Esophagus (tissue), 2 donors: ENCODE measurements around the gene CACNA2D3. TPM values are rescaled to one million over a fixed set of nuclear protein-coding genes. Genes with fewer than 3 reads are reported as not detected.

Experiments
- H3K27ac ChIP-seq, 2 donors: one replicate each; pipeline ENCODE4 v1.5.1; 2013; ENCODE audit warnings: low read depth in 2 of 2, mild to moderate bottlenecking in 2 of 2, inconsistent platforms in 1 of 2, low read length in 1 of 2, moderate library complexity in 1 of 2
- H3K27me3 ChIP-seq, 2 donors: one replicate each; pipeline ENCODE4 v1.6.1; 2013; ENCODE audit warnings: low read length in 2 of 2, control low read depth in 1 of 2, mild to moderate bottlenecking in 1 of 2; ENCODE audit not compliant: insufficient read depth in 2 of 2, control insufficient read depth in 1 of 2
- H3K36me3 ChIP-seq, 2 donors: one replicate each; pipeline ENCODE4 v1.6.1; 2013; ENCODE audit warnings: low read length in 1 of 2; ENCODE audit not compliant: control insufficient read depth in 2 of 2, insufficient read depth in 2 of 2
- H3K4me1 ChIP-seq, 2 donors: one replicate each; pipeline ENCODE4 v1.6.1; 2013; ENCODE audit warnings: low read length in 1 of 2; ENCODE audit not compliant: control insufficient read depth in 2 of 2, insufficient read depth in 2 of 2
- H3K4me3 ChIP-seq, 2 donors: one replicate each; pipeline ENCODE4 v1.5.1; 2013; ENCODE audit warnings: low read length in 2 of 2, mild to moderate bottlenecking in 2 of 2, low read depth in 1 of 2, moderate library complexity in 1 of 2
- H3K9me3 ChIP-seq, 2 donors: one replicate each; pipeline ENCODE4 v1.6.1; 2013; ENCODE audit warnings: mild to moderate bottlenecking in 2 of 2, low read depth in 1 of 2, low read length in 1 of 2, moderate library complexity in 1 of 2; ENCODE audit not compliant: control insufficient read depth in 2 of 2, insufficient read depth in 1 of 2
- WGBS, 2 donors: extraction: QIAGEN DNeasy Blood & Tissue Kit; methylation state at CpG; one replicate each; pipeline ENCODE4 v1.1.7; 2013; 5-methylcytosine and 5-hydroxymethylcytosine counted together
- polyA plus RNA-seq, 2 donors: library from polyadenylated mRNA; stranded (reverse); fragments of 200-250 nt; gene quantifications; one replicate each; pipeline ENCODE4 v1.2.3, GENCODE V29; 2013
- donor health status: healthy with polysubstance abuse.
- donor health status: Bipolar disorder and iron deficiency.

Gene CACNA2D3
- polyA plus RNA-seq, 2 donors = 1.7 to 1.8 TPM

DNA sequence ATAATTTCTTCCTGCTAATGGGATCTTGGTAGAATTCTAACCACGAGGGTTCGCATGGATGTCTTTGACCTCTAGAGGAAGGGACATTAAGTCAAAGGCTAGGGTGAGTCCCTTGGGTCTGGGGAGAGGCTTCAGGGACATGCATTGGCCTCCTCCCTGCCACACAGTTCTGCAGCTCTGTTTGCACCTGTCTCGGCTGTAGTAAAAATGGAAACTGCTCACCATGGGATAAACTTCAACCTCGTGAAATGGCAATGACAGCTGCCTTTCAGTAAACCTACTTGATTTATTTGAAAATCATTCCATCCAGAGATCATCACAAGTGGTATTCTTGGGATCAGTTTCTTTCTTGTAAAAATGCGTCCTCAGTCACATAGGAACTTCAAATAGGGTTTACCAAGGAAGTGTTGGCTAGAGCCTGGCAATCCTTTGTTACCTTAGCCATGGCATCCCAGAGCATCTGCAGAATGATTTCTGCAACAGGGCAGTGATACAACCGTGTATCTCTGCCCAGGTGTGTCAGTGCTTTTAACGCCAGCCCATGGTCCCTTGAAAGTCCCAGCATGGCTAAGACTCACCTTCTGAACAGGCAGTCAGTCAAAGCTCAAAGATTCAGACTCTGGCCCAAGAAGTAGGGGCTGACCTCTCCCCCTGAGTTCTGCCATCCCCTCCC lies 819.5 kb downstream of the CACNA2D3 start:
- Histone ChIP-seq H3K9me3 (no peaks in the 10 kb centered on the region), H3K4me1 (no peaks in the 10 kb centered on the region), H3K27me3 (no peaks in the 10 kb centered on the region), H3K36me3 (no peaks in the 10 kb centered on the region), H3K4me3 (no peak overlapping the region), H3K27ac (no peak overlapping the region)
- 82 to 88% methylated on average over 7 of the region's 7 CpGs for WGBS, 2 donors

DNA sequence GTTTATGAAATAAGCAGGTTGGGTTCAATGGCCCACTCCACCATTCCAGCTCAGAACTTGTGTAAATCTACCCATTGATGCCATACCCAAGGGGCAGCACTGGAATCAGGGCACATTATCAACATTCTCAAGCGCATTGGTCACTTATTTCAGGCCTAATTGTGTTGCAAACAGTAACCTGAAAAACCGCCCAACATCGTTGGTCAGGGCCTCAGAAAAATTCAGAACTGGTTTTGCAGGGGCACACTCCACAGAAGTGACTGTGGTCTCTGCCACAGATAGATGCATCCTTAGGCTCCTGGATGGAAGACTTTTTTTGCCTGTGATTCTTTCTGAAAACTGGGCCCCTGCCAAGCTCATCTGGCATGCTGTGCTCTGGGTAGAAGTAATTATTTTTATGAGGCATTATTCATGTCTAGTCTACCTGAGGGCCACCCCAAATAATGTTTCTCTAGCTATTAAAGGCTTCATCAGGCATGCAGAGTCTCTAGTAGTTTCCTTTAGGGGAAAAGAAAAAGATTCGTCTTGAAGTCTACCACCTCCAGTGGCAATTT lies 827.2 kb downstream of the CACNA2D3 start:
- WGBS, 2 donors = 61 to 82% methylated on average over 4 of the region's 4 CpGs
- no peaks in the 10 kb centered on the region for H3K9me3 ChIP-seq

DNA sequence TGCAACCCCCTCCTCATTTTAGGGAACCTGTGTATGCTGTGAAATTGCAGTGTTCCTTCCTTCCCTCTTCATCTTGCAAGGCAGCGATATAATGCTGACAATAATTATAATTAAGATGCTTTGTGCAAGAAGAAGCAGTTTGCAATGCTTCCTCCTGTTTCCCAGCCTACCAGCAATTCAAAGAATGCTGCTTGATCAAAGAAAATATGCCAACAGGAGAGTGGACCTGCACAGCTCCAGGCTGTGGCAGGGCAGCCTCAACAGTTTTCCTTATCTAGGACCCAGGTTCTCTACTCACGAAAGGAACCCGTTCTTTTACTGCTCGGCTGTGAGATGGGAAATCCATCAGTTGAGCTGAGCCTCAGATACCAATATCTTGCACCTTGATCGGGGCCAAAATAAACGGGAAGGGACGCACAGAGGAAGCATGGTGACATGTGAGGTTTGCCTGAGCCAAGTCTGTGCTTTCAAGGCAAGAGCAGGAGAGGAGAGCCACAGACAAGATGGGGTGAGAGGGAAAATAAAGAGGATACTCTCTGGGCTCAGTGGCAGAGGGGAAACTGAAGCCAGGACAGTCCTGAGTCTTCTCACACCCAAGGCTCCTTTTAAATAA lies 828.1 kb downstream of the CACNA2D3 start:
- H3K27ac ChIP-seq = no peak overlapping the region
- 31 to 43% methylated on average over 7 of the region's 7 CpGs for WGBS, 2 donors

More for the DNA sequence above, 827.2 kb downstream of the CACNA2D3 start:
- Histone ChIP-seq H3K4me3 (no peak overlapping the region), H3K27me3 (no peaks in the 10 kb centered on the region), H3K36me3 (no peaks in the 10 kb centered on the region), H3K27ac (no peak overlapping the region), H3K4me1 (peaks cover 0 to 3% of the 10 kb centered on the region in 2 donors)

DNA sequence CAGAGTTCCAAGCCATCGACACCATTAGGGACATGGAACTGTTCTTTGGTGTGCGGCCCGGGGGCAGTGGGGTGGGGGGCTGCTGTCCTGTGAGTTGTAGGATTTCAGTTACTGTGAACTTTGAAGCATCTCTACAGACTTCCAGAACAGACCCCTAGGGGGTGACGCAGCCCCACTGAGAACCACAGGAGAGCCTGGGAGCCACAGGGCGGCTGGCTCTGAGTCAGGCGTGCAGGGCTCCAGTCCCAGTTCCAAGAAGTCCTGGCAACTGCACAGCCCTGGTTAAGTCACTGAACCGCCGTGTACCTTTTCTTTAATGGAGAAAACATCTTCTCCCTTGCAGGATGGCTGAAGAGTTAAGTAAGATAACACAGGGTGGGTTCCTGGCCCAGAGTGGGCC lies 829.1 kb downstream of the CACNA2D3 start:
- Histone ChIP-seq H3K9me3 (no peaks in the 10 kb centered on the region), H3K27me3 (no peaks in the 10 kb centered on the region), H3K4me1 (peaks cover 0 to 3% of the 10 kb centered on the region in 2 donors), H3K4me3 (no peak overlapping the region), H3K36me3 (no peaks in the 10 kb centered on the region), H3K27ac (no peak overlapping the region)
- WGBS, 2 donors = 30 to 39% methylated on average over 8 of the region's 8 CpGs

More for the DNA sequence above, 828.1 kb downstream of the CACNA2D3 start:
- H3K9me3 ChIP-seq = no peaks in the 10 kb centered on the region
- H3K36me3 ChIP-seq = no peaks in the 10 kb centered on the region
- H3K4me3 ChIP-seq = no peak overlapping the region
- H3K4me1 ChIP-seq = peaks cover 0 to 3% of the 10 kb centered on the region in 2 donors
- no peaks in the 10 kb centered on the region for H3K27me3 ChIP-seq

DNA sequence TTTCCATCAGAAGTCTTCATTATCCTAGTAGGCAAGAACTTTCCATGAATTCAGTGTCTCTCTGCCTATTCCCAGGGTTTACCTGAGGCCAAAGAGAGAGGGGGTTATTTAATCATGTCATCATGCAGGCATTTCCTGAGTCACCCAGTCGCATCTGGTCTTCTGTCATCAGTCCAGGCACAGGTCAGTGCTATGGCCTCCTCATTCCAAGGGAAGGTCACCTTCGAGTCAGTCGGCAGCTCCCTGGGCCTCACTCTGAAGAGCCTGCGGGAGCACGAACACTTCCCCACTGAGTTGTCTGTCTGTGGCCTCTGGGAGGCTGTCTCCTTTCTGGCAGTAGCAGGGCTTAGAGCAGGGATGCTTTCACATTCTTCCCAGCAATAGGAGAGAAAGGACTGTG lies 831.7 kb downstream of the CACNA2D3 start:
- Histone ChIP-seq H3K9me3 (no peaks in the 10 kb centered on the region), H3K27ac (peak overlapping the region in 1 of 2 donors; percentile 40), H3K4me1 (peaks cover 0 to 3% of the 10 kb centered on the region in 2 donors), H3K4me3 (no peak overlapping the region), H3K27me3 (no peaks in the 10 kb centered on the region), H3K36me3 (no peaks in the 10 kb centered on the region)
- WGBS, 2 donors = 47 to 48% methylated on average over 5 of the region's 5 CpGs

DNA sequence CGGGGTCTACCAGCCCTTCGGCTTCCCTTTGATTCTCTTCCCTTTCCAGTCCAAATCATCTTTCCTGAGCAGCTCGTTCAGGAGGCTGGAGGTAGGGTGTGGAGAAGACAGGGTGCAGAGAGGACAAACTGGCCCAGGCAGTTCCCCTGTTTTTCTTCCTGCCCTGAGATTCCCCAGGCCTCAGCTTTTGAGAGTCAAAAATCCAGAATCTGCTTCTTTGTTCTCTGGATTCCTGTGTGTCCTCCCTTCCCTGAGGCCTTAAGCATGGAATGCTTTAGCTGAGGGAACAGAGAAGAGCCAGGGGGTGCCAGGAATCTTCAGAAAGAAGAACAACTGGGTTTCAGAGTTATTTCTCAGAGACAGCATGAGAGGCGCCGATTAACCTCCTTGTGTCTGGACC lies 832.2 kb downstream of the CACNA2D3 start:
- H3K9me3 ChIP-seq = no peaks in the 10 kb centered on the region
- WGBS, 2 donors = 50 to 58% methylated on average over 5 of the region's 5 CpGs
- H3K27ac ChIP-seq = peak overlapping the region in 1 of 2 donors; percentile 40
- peaks cover 0 to 3% of the 10 kb centered on the region in 2 donors for H3K4me1 ChIP-seq
- H3K27me3 ChIP-seq = no peaks in the 10 kb centered on the region
- no peak overlapping the region for H3K4me3 ChIP-seq
- H3K36me3 ChIP-seq = no peaks in the 10 kb centered on the region

DNA sequence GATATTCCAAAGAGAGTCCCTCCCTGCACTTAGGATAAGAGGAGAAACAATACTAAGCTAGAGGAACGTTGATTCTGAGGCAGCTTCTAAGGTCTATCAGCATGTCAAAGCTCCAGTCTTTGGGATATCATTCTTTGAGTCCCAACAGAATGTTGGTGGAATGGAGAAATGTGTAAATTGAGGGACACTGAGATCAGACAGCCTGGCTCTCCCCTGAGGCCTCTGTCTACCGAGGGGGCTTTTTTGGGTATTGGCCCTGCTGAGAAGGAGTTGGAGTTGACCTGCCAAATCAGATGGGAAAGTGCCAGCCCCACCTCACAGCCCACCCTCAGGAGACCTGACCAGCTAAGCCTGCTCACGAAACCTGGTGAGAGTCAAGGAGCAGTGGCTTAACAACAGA lies 833.1 kb downstream of the CACNA2D3 start:
- Histone ChIP-seq H3K27me3 (no peaks in the 10 kb centered on the region), H3K4me3 (no peak overlapping the region), H3K36me3 (no peaks in the 10 kb centered on the region), H3K9me3 (no peaks in the 10 kb centered on the region), H3K27ac (no peak overlapping the region), H3K4me1 (peaks cover 0 to 3% of the 10 kb centered on the region in 2 donors)
- 77% methylated on average over 3 of the region's 3 CpGs for WGBS, 2 donors

DNA sequence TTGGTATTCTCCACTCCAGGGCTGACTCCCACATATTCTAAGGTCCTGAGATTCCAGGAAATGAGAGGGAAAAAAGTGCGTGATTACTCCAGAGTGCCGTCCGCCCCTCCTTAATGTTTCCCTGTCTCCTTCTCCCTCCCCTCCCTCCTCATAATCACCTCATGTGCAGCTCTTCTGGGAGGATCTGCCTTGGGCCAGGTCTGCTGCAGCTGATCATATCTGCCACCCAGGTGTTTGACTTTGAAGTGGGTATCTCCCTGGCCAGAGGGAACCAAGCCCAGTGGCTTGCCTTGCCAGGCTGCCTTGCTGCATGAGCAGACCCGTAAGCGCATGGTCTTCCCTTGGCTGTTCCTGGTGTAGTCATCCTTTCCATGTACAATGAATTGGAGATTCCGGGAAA lies 833.6 kb downstream of the CACNA2D3 start:
- H3K4me1 ChIP-seq = peaks cover 0 to 3% of the 10 kb centered on the region in 2 donors
- H3K36me3 ChIP-seq = no peaks in the 10 kb centered on the region
- no peaks in the 10 kb centered on the region for H3K27me3 ChIP-seq
- H3K9me3 ChIP-seq = no peaks in the 10 kb centered on the region
- WGBS, 2 donors = 63 to 71% methylated on average over 6 of the region's 6 CpGs
- H3K27ac ChIP-seq = no peak overlapping the region
- H3K4me3 ChIP-seq = no peak overlapping the region

DNA sequence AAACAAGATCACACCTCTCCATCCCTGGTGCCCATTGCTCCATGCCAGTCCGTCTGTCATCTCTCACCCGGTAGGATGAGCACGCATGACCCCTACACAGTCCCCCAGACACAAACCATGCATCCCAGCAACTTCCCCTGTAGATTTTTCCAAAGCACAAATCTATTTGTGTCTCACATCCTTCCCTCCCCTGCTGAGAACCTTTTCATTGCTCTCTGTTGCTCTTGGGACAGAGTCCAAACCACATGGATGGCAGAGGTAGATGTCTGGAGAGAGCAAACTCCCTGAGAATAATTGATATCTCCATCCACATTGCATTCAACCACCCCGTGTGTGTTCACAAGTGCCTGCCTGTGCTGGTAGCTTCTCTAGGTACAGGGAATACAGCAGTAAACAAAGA lies 835.4 kb downstream of the CACNA2D3 start:
- no peaks in the 10 kb centered on the region for H3K9me3 ChIP-seq
- no peak overlapping the region for H3K4me3 ChIP-seq
- H3K4me1 ChIP-seq = peaks cover 0 to 3% of the 10 kb centered on the region in 2 donors
- no peak overlapping the region for H3K27ac ChIP-seq
- no peaks in the 10 kb centered on the region for H3K27me3 ChIP-seq
- no peaks in the 10 kb centered on the region for H3K36me3 ChIP-seq
- WGBS, 2 donors = 71 to 79% methylated on average over 4 of the region's 4 CpGs
